ENCODE measurements around the gene CARD8. TPM values are rescaled to one million over a fixed set of nuclear protein-coding genes. Genes with fewer than 3 reads are reported as not detected.

CARD8 gene, protein sequence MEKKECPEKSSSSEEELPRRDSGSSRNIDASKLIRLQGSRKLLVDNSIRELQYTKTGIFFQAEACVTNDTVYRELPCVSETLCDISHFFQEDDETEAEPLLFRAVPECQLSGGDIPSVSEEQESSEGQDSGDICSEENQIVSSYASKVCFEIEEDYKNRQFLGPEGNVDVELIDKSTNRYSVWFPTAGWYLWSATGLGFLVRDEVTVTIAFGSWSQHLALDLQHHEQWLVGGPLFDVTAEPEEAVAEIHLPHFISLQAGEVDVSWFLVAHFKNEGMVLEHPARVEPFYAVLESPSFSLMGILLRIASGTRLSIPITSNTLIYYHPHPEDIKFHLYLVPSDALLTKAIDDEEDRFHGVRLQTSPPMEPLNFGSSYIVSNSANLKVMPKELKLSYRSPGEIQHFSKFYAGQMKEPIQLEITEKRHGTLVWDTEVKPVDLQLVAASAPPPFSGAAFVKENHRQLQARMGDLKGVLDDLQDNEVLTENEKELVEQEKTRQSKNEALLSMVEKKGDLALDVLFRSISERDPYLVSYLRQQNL
- 13.2 to 21.9 TPM (median 19.7 TPM) in 5 replicates for total RNA-seq (2022; extraction: Qiagen RNA extraction; ENCODE audit: low read depth)

DNA sequence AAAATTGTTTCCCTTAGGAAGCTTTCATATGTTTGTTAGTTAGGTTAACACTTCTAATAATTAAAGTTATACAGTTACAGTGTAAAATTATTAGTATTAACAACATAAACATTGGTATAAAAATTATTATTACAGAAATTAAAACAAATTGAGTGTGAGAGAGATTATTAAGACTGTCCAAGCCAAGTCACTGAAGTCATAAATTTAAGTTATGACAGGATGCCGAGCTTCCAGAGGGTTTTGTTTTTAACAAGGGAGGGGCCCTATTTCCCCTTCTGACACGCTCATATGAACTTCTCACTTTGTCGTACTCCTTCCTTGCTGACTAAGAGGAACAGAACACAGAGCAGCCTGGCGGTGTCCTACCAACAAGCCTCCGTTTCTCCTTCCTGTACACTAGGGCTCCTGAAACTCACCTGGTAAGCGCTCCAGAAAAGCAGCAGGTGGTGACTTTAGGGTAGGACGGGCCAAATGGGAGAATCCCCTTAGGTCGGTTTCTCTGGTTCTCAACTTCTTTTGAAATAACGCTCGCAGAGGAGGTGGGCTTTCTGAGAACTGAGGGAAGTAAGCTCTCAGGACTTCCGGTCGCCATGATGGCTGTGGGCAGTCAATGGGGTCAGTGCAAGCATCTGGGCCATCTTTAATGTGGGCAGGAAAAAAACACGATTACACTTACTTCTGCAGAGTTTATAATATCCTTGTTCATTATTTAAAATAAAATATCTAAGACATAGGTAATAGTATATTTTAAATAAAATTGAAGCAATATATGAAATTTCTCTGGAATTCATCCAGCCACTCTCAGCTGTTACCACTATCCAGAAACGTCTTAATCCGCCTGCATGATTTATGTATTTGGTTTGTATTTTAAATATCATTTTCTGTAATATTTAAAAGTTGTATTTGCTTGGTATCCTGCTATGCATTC lies at the start of gene CARD8:
Gene CARD8, minus strand, starts transcription at position 537 of the 928 bp plus-strand sequence. CDS start 14,892 bp downstream, outside the sequence.

DNA sequence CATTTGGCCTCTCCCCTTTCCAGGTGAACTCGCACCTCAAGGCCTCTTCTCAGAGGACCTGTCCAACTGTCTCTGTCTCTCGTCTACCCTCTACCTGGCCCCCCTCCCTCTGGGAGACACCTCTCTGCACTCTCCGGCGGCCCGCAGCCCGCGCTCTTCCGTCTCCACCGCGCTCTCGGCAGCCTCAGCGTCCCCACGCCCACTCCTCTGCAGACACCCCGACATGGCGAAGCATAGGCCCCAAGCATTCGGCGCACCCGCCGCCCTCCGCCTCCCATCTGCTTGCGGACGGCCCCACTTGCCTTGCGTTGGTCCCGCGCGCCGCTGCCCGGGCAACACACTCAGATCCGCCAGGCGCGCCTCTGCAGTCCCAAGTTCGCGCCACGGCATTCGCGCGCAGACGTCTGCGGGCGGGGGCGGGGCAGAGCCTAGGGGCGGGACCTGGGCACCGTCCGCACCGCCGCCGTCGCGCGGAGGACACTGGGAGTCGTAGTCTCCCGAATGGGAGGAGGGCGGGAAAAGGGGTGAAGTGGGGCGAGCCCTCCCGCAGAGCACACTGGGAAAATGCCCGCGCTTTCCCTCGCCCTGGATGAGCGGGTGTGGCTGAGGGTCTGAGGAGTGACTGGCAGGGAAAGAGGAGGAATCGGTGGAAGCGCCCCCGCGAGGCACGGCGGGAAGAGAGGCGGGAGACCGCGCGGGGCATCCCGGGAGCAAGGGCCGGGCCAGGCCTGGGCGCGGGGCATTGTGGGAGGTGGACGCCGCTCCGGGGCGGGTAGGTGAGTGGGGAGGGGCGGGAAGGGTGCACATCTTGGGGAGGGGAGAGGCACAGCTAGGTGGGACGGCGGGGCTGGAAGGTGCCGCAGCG lies 85.5 kb downstream of the CARD8 start, which contains the start of the genes LIG1 and ZSWIM9:
Gene LIG1, minus strand, starts transcription at position 406 of the 865 bp plus-strand sequence. CDS start 4,778 bp downstream, outside the sequence.
Gene ZSWIM9, plus strand, starts transcription at position 742 of the 865 bp plus-strand sequence. CDS start 1,123 bp downstream, outside the sequence.

Other genes starting within 250 kb of the CARD8 start
- gene CABP5, start 211.8 kb downstream of the CARD8 start, total RNA-seq (2022; extraction: Qiagen RNA extraction; ENCODE audit: low read depth) = not detected in 5 replicates
- gene PLA2G4C, start 145.1 kb downstream of the CARD8 start, total RNA-seq (2022; extraction: Qiagen RNA extraction; ENCODE audit: low read depth) = 9.6 to 14.9 TPM (median 12.7 TPM) in 5 replicates
- gene LIG1, start 85.6 kb downstream of the CARD8 start, total RNA-seq (2022; extraction: Qiagen RNA extraction; ENCODE audit: low read depth) = 63.2 to 69.6 TPM (median 65.3 TPM) in 5 replicates
- gene ZSWIM9, start 85.2 kb downstream of the CARD8 start, total RNA-seq (2022; extraction: Qiagen RNA extraction; ENCODE audit: low read depth) = 6.5 to 7.7 TPM (median 6.7 TPM) in 5 replicates
- 5.3 to 5.7 TPM (median 5.4 TPM) in 5 replicates for gene ZNF114, start 14.2 kb upstream of the CARD8 start, total RNA-seq (2022; extraction: Qiagen RNA extraction; ENCODE audit: low read depth)
- 427 to 500 TPM (median 469 TPM) in 5 replicates for gene EMP3, start 69.6 kb upstream of the CARD8 start, total RNA-seq (2022; extraction: Qiagen RNA extraction; ENCODE audit: low read depth)
- gene TMEM143, start 108.0 kb upstream of the CARD8 start, total RNA-seq (2022; extraction: Qiagen RNA extraction; ENCODE audit: low read depth) = 2.2 to 5.8 TPM (median 3.8 TPM) in 5 replicates
- gene SYNGR4, start 108.5 kb upstream of the CARD8 start, total RNA-seq (2022; extraction: Qiagen RNA extraction; ENCODE audit: low read depth) = 2.0 to 3.6 TPM (median 2.4 TPM) in 5 replicates
- gene KDELR1, start 135.6 kb upstream of the CARD8 start, total RNA-seq (2022; extraction: Qiagen RNA extraction; ENCODE audit: low read depth) = 366 to 451 TPM (median 417 TPM) in 5 replicates
- 6.3 to 11.7 TPM (median 9.1 TPM) in 5 replicates for gene GRIN2D, start 137.8 kb upstream of the CARD8 start, total RNA-seq (2022; extraction: Qiagen RNA extraction; ENCODE audit: low read depth)
- gene GRWD1, start 190.1 kb upstream of the CARD8 start, total RNA-seq (2022; extraction: Qiagen RNA extraction; ENCODE audit: low read depth) = 103 to 135 TPM (median 120 TPM) in 5 replicates
- gene KCNJ14, start 199.7 kb upstream of the CARD8 start, total RNA-seq (2022; extraction: Qiagen RNA extraction; ENCODE audit: low read depth) = 1.1 to 2.5 TPM (median 1.5 TPM) in 5 replicates
- 52.6 to 56.4 TPM (median 53.6 TPM) in 5 replicates for gene CYTH2, start 213.5 kb upstream of the CARD8 start, total RNA-seq (2022; extraction: Qiagen RNA extraction; ENCODE audit: low read depth)

Measured in A549 treated with DMSO at 1 μM for 4 hours (cell line).